Small intestine (tissue), 7 donors: ENCODE results near the gene P4HA2. TPM values are rescaled to one million over a fixed set of nuclear protein-coding genes. Genes with fewer than 3 reads are reported as not detected.
A peak's percentile ranks its signal among the peaks of the same experiment; 100 is the strongest.

Source experiments
- DNase-seq, 2 donors: peaks; one replicate each; pipeline versions ENCODE4 v3.0.0 to v3.0.0-alpha.2; 2013
- FAIRE-seq: peaks from 2 replicates; lab custom pipeline; 2012; peaks lifted over from hg19 to GRCh38; lab: Jason Lieb, UNC
- H3K27ac ChIP-seq, 3 donors: one replicate each; pipeline ENCODE4 v1.5.1; 2013; ENCODE audit warnings: low read length in 2 of 3, mild to moderate bottlenecking in 2 of 3, control low read depth in 1 of 3, inconsistent platforms in 1 of 3, low read depth in 1 of 3, moderate library complexity in 1 of 3
- H3K27me3 ChIP-seq, 3 donors: one replicate each; pipeline ENCODE4 v1.6.1; 2013; ENCODE audit warnings: low read length in 3 of 3, inconsistent platforms in 1 of 3; ENCODE audit not compliant: control insufficient read depth in 3 of 3, insufficient read depth in 3 of 3
- H3K36me3 ChIP-seq, 3 donors: one replicate each; pipeline ENCODE4 v1.6.1; 2013; ENCODE audit warnings: low read length in 3 of 3, inconsistent platforms in 1 of 3, low read depth in 1 of 3, mild to moderate bottlenecking in 1 of 3, moderate library complexity in 1 of 3; ENCODE audit not compliant: control insufficient read depth in 3 of 3, insufficient read depth in 2 of 3
- H3K4me1 ChIP-seq, 3 donors: one replicate each; pipeline ENCODE4 v1.6.1; 2013; ENCODE audit warnings: low read length in 2 of 3, inconsistent platforms in 1 of 3, low read depth in 1 of 3, mild to moderate bottlenecking in 1 of 3, moderate library complexity in 1 of 3; ENCODE audit not compliant: control insufficient read depth in 3 of 3, insufficient read depth in 2 of 3
- H3K4me3 ChIP-seq, 3 donors: one replicate each; pipeline ENCODE4 v1.5.1; 2013; ENCODE audit warnings: low read length in 3 of 3, control low read depth in 1 of 3, inconsistent platforms in 1 of 3, low read depth in 1 of 3, mild to moderate bottlenecking in 1 of 3, moderate library complexity in 1 of 3
- H3K9me3 ChIP-seq, 2 donors: one replicate each; pipeline ENCODE4 v1.6.1; 2013; ENCODE audit warnings: low read depth in 1 of 2, low read length in 1 of 2; ENCODE audit not compliant: control insufficient read depth in 2 of 2, insufficient read depth in 1 of 2
- WGBS, 3 donors: extraction: QIAGEN DNeasy Blood & Tissue Kit; methylation state at CpG; one replicate each; pipeline ENCODE4 v1.1.7; 2013; 5-methylcytosine and 5-hydroxymethylcytosine counted together
- polyA plus RNA-seq, 4 donors: library from polyadenylated mRNA; stranded (reverse) in 3 of 4; unstranded in 1 of 4; fragments of 200-250 nt in 3 of 4; fragments of 120-200 nt in 1 of 4; gene quantifications; one replicate each; pipeline versions ENCODE4 v1.2.1 to v1.2.3, GENCODE V29; 2013
- donor health status: healthy with polysubstance abuse.
- donor health status: control.
- donor health status: control.
- donor health status: Bipolar disorder and iron deficiency.
- donor health status: healthy.

The P4HA2 gene
- polyA plus RNA-seq, 4 donors = 15.7 to 34.3 (median 22.0) TPM

GRCh38 chr5:132234684-132235062 lies 7.0 kb upstream of the P4HA2 start:
- Histone ChIP-seq H3K27ac (no peak overlapping the region), H3K4me1 (no peaks in the 10 kb centered on the region), H3K4me3 (no peak overlapping the region), H3K36me3 (no peaks in the 10 kb centered on the region), H3K9me3 (no peaks in the 10 kb centered on the region), H3K27me3 (no peaks in the 10 kb centered on the region)
- no peak for FAIRE-seq
- DNase-seq = no peak
- WGBS, 3 donors = 84 to 89% (median 86%) methylated on average over 2 of the region's 2 CpGs

GRCh38 chr5:132233811-132234683 lies 6.4 kb upstream of the P4HA2 start:
- Histone ChIP-seq H3K9me3 (no peaks in the 10 kb centered on the region), H3K27ac (no peak overlapping the region), H3K4me3 (no peak overlapping the region), H3K27me3 (no peaks in the 10 kb centered on the region), H3K36me3 (no peaks in the 10 kb centered on the region), H3K4me1 (no peaks in the 10 kb centered on the region)
- FAIRE-seq (no peak), DNase-seq (no peak)
- WGBS, 3 donors = 89 to 92% (median 91%) methylated on average over 7 of the region's 7 CpGs

GRCh38 chr5:132233081-132233480 lies 5.4 kb upstream of the P4HA2 start:
- WGBS, 3 donors = 89 to 100% (median 93%) methylated on average over 1 of the region's 1 CpG
- DNase-seq (no peak), FAIRE-seq (no peak)
- Histone ChIP-seq H3K4me1 (peaks cover 0 to 2% (median 0%) of the 10 kb centered on the region in 3 donors), H3K36me3 (no peaks in the 10 kb centered on the region), H3K27me3 (no peaks in the 10 kb centered on the region), H3K27ac (no peak overlapping the region), H3K4me3 (no peak overlapping the region), H3K9me3 (no peaks in the 10 kb centered on the region)

GRCh38 chr5:132232465-132232864 lies 4.8 kb upstream of the P4HA2 start:
- FAIRE-seq (no peak), DNase-seq (no peak)
- Histone ChIP-seq H3K4me3 (no peak overlapping the region), H3K27ac (no peak overlapping the region), H3K27me3 (no peaks in the 10 kb centered on the region), H3K4me1 (peaks cover 0 to 3% (median 0%) of the 10 kb centered on the region in 3 donors), H3K36me3 (no peaks in the 10 kb centered on the region), H3K9me3 (no peaks in the 10 kb centered on the region)
- 64 to 74% (median 74%) methylated on average over 3 of the region's 3 CpGs for WGBS, 3 donors

- Histone ChIP-seq H3K27ac (no peak overlapping the region), H3K4me1 (peaks cover 0 to 11% (median under 1%) of the 10 kb centered on the region in 3 donors), H3K36me3 (no peaks in the 10 kb centered on the region), H3K9me3 (no peaks in the 10 kb centered on the region), H3K4me3 (no peak overlapping the region), H3K27me3 (no peaks in the 10 kb centered on the region)
- FAIRE-seq = no peak
- no peak for DNase-seq
- 92 to 95% (median 93%) methylated on average over 9 of the region's 9 CpGs for WGBS, 3 donors
These were observed 3.2 kb upstream of the P4HA2 start for GRCh38 chr5:132230871-132231270.

GRCh38 chr5:132229236-132229635 lies 1.6 kb upstream of the P4HA2 start:
- H3K9me3 ChIP-seq = no peaks in the 10 kb centered on the region
- H3K27me3 ChIP-seq = no peaks in the 10 kb centered on the region
- H3K4me3 ChIP-seq = no peak overlapping the region
- no peak for DNase-seq
- WGBS, 3 donors = 90 to 97% (median 95%) methylated on average over 5 of the region's 5 CpGs
- FAIRE-seq = no peak
- peaks cover 0 to 11% (median 2%) of the 10 kb centered on the region in 3 donors for H3K4me1 ChIP-seq
- H3K36me3 ChIP-seq = no peaks in the 10 kb centered on the region
- no peak overlapping the region for H3K27ac ChIP-seq

- no peak for FAIRE-seq
These were observed 785 bp upstream of the P4HA2 start for GRCh38 chr5:132228241-132229035.

GRCh38 chr5:132227235-132227484 lies 493 bp downstream of the P4HA2 start:
- Histone ChIP-seq H3K4me3 (peak overlapping the region; percentile 50 to 71 (median 54)), H3K36me3 (no peaks in the 10 kb centered on the region), H3K27ac (peak overlapping the region; percentile 52 to 84 (median 83)), H3K9me3 (no peaks in the 10 kb centered on the region), H3K4me1 (peaks cover 0 to 11% (median 2%) of the 10 kb centered on the region in 3 donors), H3K27me3 (no peaks in the 10 kb centered on the region)
- no peak for DNase-seq
- FAIRE-seq = no peak
- WGBS, 3 donors = 1 to 6% (median 2%) methylated on average over 13 of the region's 13 CpGs

More at GRCh38 chr5:132228241-132229035, 785 bp upstream of the P4HA2 start:
- 67 to 76% (median 72%) methylated on average over 27 of the region's 27 CpGs for WGBS, 3 donors
- peaks cover 0 to 11% (median 2%) of the 10 kb centered on the region in 3 donors for H3K4me1 ChIP-seq
- H3K9me3 ChIP-seq = no peaks in the 10 kb centered on the region
- peak overlapping the region; percentile 50 to 71 (median 54) for H3K4me3 ChIP-seq
- no peak for DNase-seq
- H3K36me3 ChIP-seq = no peaks in the 10 kb centered on the region
- no peaks in the 10 kb centered on the region for H3K27me3 ChIP-seq
- H3K27ac ChIP-seq = peak overlapping the region in 1 of 3 donors; percentile 83
